ENCODE measurements around the gene CHD6. TPM values are rescaled to one million over a fixed set of nuclear protein-coding genes. Genes with fewer than 3 reads are reported as not detected.
A peak's percentile ranks its signal among the peaks of the same experiment; 100 is the strongest.

Gene CHD6
- total and polyA plus RNA-seq, 4 donors = 3.3 to 23.4 (median 18.2) TPM

- Histone ChIP-seq H3K4me3 (ENCODE audit: low read depth in 1 of 3, low read length in 3 of 3) (no peak overlapping the region), H3K27me3 (ENCODE audit: control insufficient read depth in 4 of 4, insufficient read depth in 4 of 4, low read length in 3 of 4) (no peaks in the 10 kb centered on the region), H3K27ac (ENCODE audit: low read depth in 1 of 2, low read length in 2 of 2) (no peak overlapping the region), H3K36me3 (ENCODE audit: control insufficient read depth in 4 of 4, insufficient read depth in 3 of 4, low read depth in 1 of 4, low read length in 3 of 4) (no peaks in the 10 kb centered on the region), H3K9me3 (ENCODE audit: control insufficient read depth in 4 of 4, low read length in 3 of 4) (no peaks in the 10 kb centered on the region), H3K9ac (ENCODE audit: low read depth in 1 of 2, low read length in 2 of 2) (no peak overlapping the region), H3K4me1 (ENCODE audit: control insufficient read depth in 4 of 4, insufficient read depth in 4 of 4, low read length in 3 of 4) (peaks cover 0 to 15% (median 4%) of the 10 kb centered on the region in 4 donors)
- TF ChIP-seq RXRA (IDR thresholded peaks at IDR 0.05) (peak; percentile 36 to 75), FOXA2 (IDR thresholded peaks at IDR 0.05) (no peak), SP1 (IDR thresholded peaks at IDR 0.05) (peak; percentile 55), GABPA (IDR thresholded peaks at IDR 0.05 in 1 of 2, conservative IDR thresholded peaks at IDR 0.05 in 1 of 2) (no peak), YY1 (IDR thresholded peaks at IDR 0.05) (no peak), MAX (IDR thresholded peaks at IDR 0.05) (no peak), RAD21 (IDR thresholded peaks at IDR 0.05) (peak in 1 of 2 donors; percentile 15), NR2F2 (IDR thresholded peaks at IDR 0.05) (peak; percentile 100)
- WGBS = 82% methylated on average over 12 of the region's 12 CpGs
- no peak for DNase-seq (ENCODE audit: low spot score)
Measured at GRCh38 chr20:41392871-41393704, 225.1 kb downstream of the CHD6 start.

GRCh38 chr20:41392295-41392694, 225.9 kb downstream of the CHD6 start:
- Histone ChIP-seq H3K9ac (ENCODE audit: low read depth in 1 of 2, low read length in 2 of 2) (no peak overlapping the region), H3K4me1 (ENCODE audit: control insufficient read depth in 4 of 4, insufficient read depth in 4 of 4, low read length in 3 of 4) (peaks cover 0 to 15% (median 4%) of the 10 kb centered on the region in 4 donors), H3K9me3 (ENCODE audit: control insufficient read depth in 4 of 4, low read length in 3 of 4) (no peaks in the 10 kb centered on the region), H3K4me3 (ENCODE audit: low read depth in 1 of 3, low read length in 3 of 3) (no peak overlapping the region), H3K27me3 (ENCODE audit: control insufficient read depth in 4 of 4, insufficient read depth in 4 of 4, low read length in 3 of 4) (no peaks in the 10 kb centered on the region), H3K36me3 (ENCODE audit: control insufficient read depth in 4 of 4, insufficient read depth in 3 of 4, low read depth in 1 of 4, low read length in 3 of 4) (no peaks in the 10 kb centered on the region), H3K27ac (ENCODE audit: low read depth in 1 of 2, low read length in 2 of 2) (no peak overlapping the region)
- no peak for TF ChIP-seq JUND (IDR thresholded peaks at IDR 0.05)
- no peak for TF ChIP-seq TAF1 (conservative IDR thresholded peaks at IDR 0.05)
- no peak for TF ChIP-seq HNF4A (conservative IDR thresholded peaks at IDR 0.05)
- TF ChIP-seq ZBTB33 (IDR thresholded peaks at IDR 0.05) = no peak
- no peak for TF ChIP-seq SP1 (IDR thresholded peaks at IDR 0.05)
- no peak for TF ChIP-seq CTCF (IDR thresholded peaks at IDR 0.05; ENCODE audit: low read depth, low read length, missing input control)
- no peak for TF ChIP-seq FOXA1 (IDR thresholded peaks at IDR 0.05)
- no peak for TF ChIP-seq YY1 (IDR thresholded peaks at IDR 0.05)
- TF ChIP-seq EGR1 (IDR thresholded peaks at IDR 0.05; ENCODE audit: low read depth in 2 of 2) = no peak
- no peak for TF ChIP-seq NR2F2 (IDR thresholded peaks at IDR 0.05)
- no peak for TF ChIP-seq MAX (IDR thresholded peaks at IDR 0.05)
- no peak for TF ChIP-seq REST (IDR thresholded peaks at IDR 0.05)
- no peak for TF ChIP-seq RAD21 (IDR thresholded peaks at IDR 0.05)
- no peak for TF ChIP-seq GABPA (IDR thresholded peaks at IDR 0.05 in 1 of 2, conservative IDR thresholded peaks at IDR 0.05 in 1 of 2)
- DNase-seq (ENCODE audit: low spot score) = no peak
- WGBS = 94% methylated on average over 1 of the region's 1 CpG

Measured in liver (tissue), 9 donors.